Measurements from ENCODE around the gene RP2. TPM values are rescaled to one million over a fixed set of nuclear protein-coding genes. Genes with fewer than 3 reads are reported as not detected.

Gene RP2
- polyA plus RNA-seq, 1 donor (not counting 4 experiments of a cell fraction or from before 2014, with no cell fraction given) = 20.9 TPM

DNA sequence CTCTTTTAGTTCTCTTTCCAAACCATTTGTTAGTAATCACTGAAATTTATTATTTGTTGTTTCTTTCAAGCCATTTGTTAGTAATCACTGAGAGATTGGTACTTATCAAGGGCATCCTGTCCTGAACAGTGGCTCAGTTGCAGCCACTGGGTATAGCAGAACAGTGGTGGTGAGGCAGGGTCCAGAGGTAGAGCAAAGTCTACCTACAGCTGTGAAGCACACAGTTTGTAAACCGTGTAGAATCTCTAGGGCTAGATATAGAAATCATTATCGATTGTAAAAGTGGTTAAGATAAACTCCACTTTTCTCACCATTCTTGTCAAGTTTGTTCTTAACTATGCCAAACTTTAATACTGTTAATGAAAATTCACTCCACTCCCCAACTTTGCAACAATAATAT is 79.4 kb downstream of the RP2 start:
- Histone ChIP-seq H3K4me3 (ENCODE audit: control insufficient read depth in 2 of 3, extremely low read depth in 1 of 3, insufficient read depth in 2 of 3, low read depth in 1 of 3, low read length in 3 of 3) (no peak overlapping the region), H3K79me2 (ENCODE audit: control insufficient read depth, insufficient read depth, low read length) (peaks cover 44% of the 10 kb centered on the region), H3K36me3 (ENCODE audit: control insufficient read depth in 2 of 2, extremely low read depth in 1 of 2, insufficient read depth in 2 of 2, low read length in 2 of 2) (no peaks in the 10 kb centered on the region), H3K27ac (ENCODE audit: control insufficient read depth, insufficient read depth, low read length) (no peak overlapping the region), H3K9me3 (ENCODE audit: control insufficient read depth, low read depth, low read length) (no peaks in the 10 kb centered on the region), H2AFZ (ENCODE audit: control insufficient read depth, low read length) (no peak overlapping the region), H3K9me1 (ENCODE audit: control insufficient read depth, extremely low read depth, insufficient read depth, low read length) (no peaks in the 10 kb centered on the region), H3K4me2 (ENCODE audit: control insufficient read depth, extremely low read depth, insufficient read depth, low read depth, low read length) (no peak overlapping the region), H3K9ac (ENCODE audit: control insufficient read depth, extremely low read depth, insufficient read depth, low read length) (no peak overlapping the region), H3K4me1 (ENCODE audit: control insufficient read depth, extremely low read depth, insufficient read depth, low read length) (no peaks in the 10 kb centered on the region), H4K20me1 (ENCODE audit: control insufficient read depth, extremely low read depth, insufficient read depth, low read length) (no peaks in the 10 kb centered on the region), H3K27me3 (ENCODE audit: control insufficient read depth, extremely low read depth, insufficient read depth, low read length) (no peaks in the 10 kb centered on the region)
- no peak for DNase-seq (ENCODE audit: low read depth, low spot score)
- FAIRE-seq = no peak
- TF ChIP-seq EZH2 (IDR thresholded peaks at IDR 0.05; ENCODE audit: low read length) = no peak
- TF ChIP-seq, protein P1, sequence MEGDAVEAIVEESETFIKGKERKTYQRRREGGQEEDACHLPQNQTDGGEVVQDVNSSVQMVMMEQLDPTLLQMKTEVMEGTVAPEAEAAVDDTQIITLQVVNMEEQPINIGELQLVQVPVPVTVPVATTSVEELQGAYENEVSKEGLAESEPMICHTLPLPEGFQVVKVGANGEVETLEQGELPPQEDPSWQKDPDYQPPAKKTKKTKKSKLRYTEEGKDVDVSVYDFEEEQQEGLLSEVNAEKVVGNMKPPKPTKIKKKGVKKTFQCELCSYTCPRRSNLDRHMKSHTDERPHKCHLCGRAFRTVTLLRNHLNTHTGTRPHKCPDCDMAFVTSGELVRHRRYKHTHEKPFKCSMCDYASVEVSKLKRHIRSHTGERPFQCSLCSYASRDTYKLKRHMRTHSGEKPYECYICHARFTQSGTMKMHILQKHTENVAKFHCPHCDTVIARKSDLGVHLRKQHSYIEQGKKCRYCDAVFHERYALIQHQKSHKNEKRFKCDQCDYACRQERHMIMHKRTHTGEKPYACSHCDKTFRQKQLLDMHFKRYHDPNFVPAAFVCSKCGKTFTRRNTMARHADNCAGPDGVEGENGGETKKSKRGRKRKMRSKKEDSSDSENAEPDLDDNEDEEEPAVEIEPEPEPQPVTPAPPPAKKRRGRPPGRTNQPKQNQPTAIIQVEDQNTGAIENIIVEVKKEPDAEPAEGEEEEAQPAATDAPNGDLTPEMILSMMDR (optimal IDR thresholded peaks at IDR 0.05 in 1 of 3, IDR thresholded peaks at IDR 0.05 in 1 of 3, conservative IDR thresholded peaks at IDR 0.05 in 1 of 3; ENCODE audit: extremely low read depth in 1 of 3, insufficient read depth in 2 of 3, low read length in 3 of 3) = no peak
- dilution Hi-C loops (cut with MboI; ENCODE audit: extremely low pct_ligation_motif_present, low sequenced_read_pairs) = no loop called here

DNA sequence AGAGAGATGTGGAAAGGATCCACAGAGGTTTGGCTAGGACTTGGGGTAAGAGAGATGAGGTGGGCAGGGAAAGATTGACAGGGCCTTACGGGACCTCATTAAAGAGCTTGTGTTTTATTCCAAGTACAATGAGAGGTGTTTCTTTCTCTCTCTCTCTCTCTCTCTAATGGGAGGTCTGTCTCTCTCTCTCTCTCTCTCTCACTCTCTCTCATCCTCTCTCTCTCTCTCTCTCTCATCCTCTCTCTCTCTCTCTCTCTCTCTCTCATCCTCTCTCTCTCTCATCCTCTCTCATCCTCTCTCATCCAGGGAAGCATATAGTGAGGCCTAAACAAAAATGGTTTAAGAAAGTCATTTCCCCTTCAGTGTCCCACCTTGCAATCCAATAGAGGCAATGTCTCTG is 80.8 kb downstream of the RP2 start:
- no peak for DNase-seq (ENCODE audit: low read depth, low spot score)
- Histone ChIP-seq H3K9me1 (ENCODE audit: control insufficient read depth, extremely low read depth, insufficient read depth, low read length) (no peaks in the 10 kb centered on the region), H3K4me3 (ENCODE audit: control insufficient read depth in 2 of 3, extremely low read depth in 1 of 3, insufficient read depth in 2 of 3, low read depth in 1 of 3, low read length in 3 of 3) (no peak overlapping the region), H4K20me1 (ENCODE audit: control insufficient read depth, extremely low read depth, insufficient read depth, low read length) (no peaks in the 10 kb centered on the region), H3K4me1 (ENCODE audit: control insufficient read depth, extremely low read depth, insufficient read depth, low read length) (no peaks in the 10 kb centered on the region), H3K27me3 (ENCODE audit: control insufficient read depth, extremely low read depth, insufficient read depth, low read length) (no peaks in the 10 kb centered on the region), H3K9me3 (ENCODE audit: control insufficient read depth, low read depth, low read length) (no peaks in the 10 kb centered on the region), H3K9ac (ENCODE audit: control insufficient read depth, extremely low read depth, insufficient read depth, low read length) (no peak overlapping the region), H3K27ac (ENCODE audit: control insufficient read depth, insufficient read depth, low read length) (no peak overlapping the region), H2AFZ (ENCODE audit: control insufficient read depth, low read length) (no peak overlapping the region), H3K4me2 (ENCODE audit: control insufficient read depth, extremely low read depth, insufficient read depth, low read depth, low read length) (no peak overlapping the region), H3K36me3 (ENCODE audit: control insufficient read depth in 2 of 2, extremely low read depth in 1 of 2, insufficient read depth in 2 of 2, low read length in 2 of 2) (no peaks in the 10 kb centered on the region), H3K79me2 (ENCODE audit: control insufficient read depth, insufficient read depth, low read length) (peaks cover 44% of the 10 kb centered on the region)
- dilution Hi-C loops (cut with MboI; ENCODE audit: extremely low pct_ligation_motif_present, low sequenced_read_pairs) = no loop called here
- TF ChIP-seq EZH2 (IDR thresholded peaks at IDR 0.05; ENCODE audit: low read length) = no peak
- TF ChIP-seq, protein P1 (optimal IDR thresholded peaks at IDR 0.05 in 1 of 3, IDR thresholded peaks at IDR 0.05 in 1 of 3, conservative IDR thresholded peaks at IDR 0.05 in 1 of 3; ENCODE audit: extremely low read depth in 1 of 3, insufficient read depth in 2 of 3, low read length in 3 of 3) = no peak
- FAIRE-seq = no peak

Measured in keratinocyte (primary cell).